Neural progenitor cell (in vitro differentiated cells): ENCODE results near the gene ERCC1.

Source experiments
- EZH2 ChIP-seq: fragments of 200-600 bp; sonication (generic); IDR thresholded peaks from 2 replicates; pipeline ENCODE4 v1.6.1; 2017; ENCODE audit warnings: antibody characterized with exemption, mild to moderate bottlenecking, moderate library complexity
- EZH2phosphoT487 ChIP-seq: fragments of 200-600 bp; sonication (generic); IDR thresholded peaks from 2 replicates; pipeline ENCODE4 v1.6.1; 2017; ENCODE audit warnings: antibody characterized with exemption
- TF ChIP-seq, protein P1 (sequence below): fragments of 200-600 bp; sonication (generic); IDR thresholded peaks from 2 replicates; pipeline ENCODE4 v1.5.1; 2017; ENCODE audit warnings: antibody characterized with exemption, mild to moderate bottlenecking

DNA sequence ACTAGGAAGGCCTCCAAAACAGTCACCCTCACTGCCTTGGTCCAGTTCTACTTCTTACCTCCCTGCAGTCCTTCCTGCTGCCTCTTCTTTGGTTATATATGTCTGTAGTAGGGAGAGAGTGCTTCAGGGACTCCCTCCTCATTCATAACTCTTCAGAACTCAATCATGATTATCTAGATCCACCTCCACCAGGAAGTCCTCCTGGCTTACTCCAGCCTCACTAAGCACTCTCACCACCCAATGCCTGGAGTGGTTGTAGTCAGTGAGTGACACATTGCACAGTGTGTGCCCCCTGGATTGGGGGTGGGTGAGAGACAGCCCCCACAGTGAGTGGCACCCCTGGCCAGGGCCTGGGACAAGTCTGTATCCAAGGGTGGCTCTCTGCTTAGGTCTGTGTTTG, 34.1 kb upstream of the ERCC1 start:
- TF ChIP-seq, protein P1, sequence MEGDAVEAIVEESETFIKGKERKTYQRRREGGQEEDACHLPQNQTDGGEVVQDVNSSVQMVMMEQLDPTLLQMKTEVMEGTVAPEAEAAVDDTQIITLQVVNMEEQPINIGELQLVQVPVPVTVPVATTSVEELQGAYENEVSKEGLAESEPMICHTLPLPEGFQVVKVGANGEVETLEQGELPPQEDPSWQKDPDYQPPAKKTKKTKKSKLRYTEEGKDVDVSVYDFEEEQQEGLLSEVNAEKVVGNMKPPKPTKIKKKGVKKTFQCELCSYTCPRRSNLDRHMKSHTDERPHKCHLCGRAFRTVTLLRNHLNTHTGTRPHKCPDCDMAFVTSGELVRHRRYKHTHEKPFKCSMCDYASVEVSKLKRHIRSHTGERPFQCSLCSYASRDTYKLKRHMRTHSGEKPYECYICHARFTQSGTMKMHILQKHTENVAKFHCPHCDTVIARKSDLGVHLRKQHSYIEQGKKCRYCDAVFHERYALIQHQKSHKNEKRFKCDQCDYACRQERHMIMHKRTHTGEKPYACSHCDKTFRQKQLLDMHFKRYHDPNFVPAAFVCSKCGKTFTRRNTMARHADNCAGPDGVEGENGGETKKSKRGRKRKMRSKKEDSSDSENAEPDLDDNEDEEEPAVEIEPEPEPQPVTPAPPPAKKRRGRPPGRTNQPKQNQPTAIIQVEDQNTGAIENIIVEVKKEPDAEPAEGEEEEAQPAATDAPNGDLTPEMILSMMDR = no peak
- TF ChIP-seq EZH2 = no peak
- TF ChIP-seq EZH2phosphoT487 = no peak
